GM12878 (cell line): ENCODE data around the gene UBR3.

Experiments
- CTCF ChIP-seq, 3 experiments: IDR thresholded peaks in 2 of 3; conservative IDR thresholded peaks in 1 of 3; 2 replicates each; pipeline ENCODE4 v1.5.1; 2011; ENCODE audit warnings: low read depth in 3 of 3, low read length in 3 of 3, mild to moderate bottlenecking in 3 of 3, control low read depth in 2 of 3, moderate library complexity in 2 of 3, inconsistent platforms in 1 of 3, mixed read lengths in 1 of 3; ENCODE audit not compliant: control insufficient read depth in 2 of 3, insufficient read depth in 1 of 3; ENCODE audit errors: extremely low read depth in 1 of 3
- USF2 ChIP-seq: IDR thresholded peaks from 2 replicates; pipeline ENCODE4 v1.6.1; 2011; ENCODE audit warnings: low read depth, low read length, improper control_type of control experiment, borderline replicate concordance

- TF ChIP-seq CTCF (IDR thresholded peaks at IDR 0.05 in 2 of 3, conservative IDR thresholded peaks at IDR 0.05 in 1 of 3; ENCODE audit: control insufficient read depth in 2 of 3, extremely low read depth in 1 of 3, insufficient read depth in 1 of 3, low read depth in 3 of 3, low read length in 3 of 3) (no peak), USF2 (no peak)
These were observed 152.7 kb downstream of the UBR3 start for GRCh38 chr2:169980001-169980400.
